ENCODE data around the gene ACLY.

ACLY gene

GRCh38 chr17:41905172-41905571 is 13.6 kb downstream of the ACLY start:
- H3K4me3 ChIP-seq (ENCODE audit: low read depth, low read length): no peak overlapping the region
- TF ChIP-seq CTCF (IDR thresholded peaks at IDR 0.05; ENCODE audit: low read depth, low read length): no peak
- no peak for DNase-seq (ENCODE audit: low read depth, low spot score)
- in situ Hi-C loops (cut with HindIII; ENCODE audit: low sequenced_read_pairs): no loop called here

GRCh38 chr17:41904242-41904841 is 14.4 kb downstream of the ACLY start:
- no peak for TF ChIP-seq CTCF (IDR thresholded peaks at IDR 0.05; ENCODE audit: low read depth, low read length)
- H3K4me3 ChIP-seq (ENCODE audit: low read depth, low read length): no peak overlapping the region
- DNase-seq (ENCODE audit: low read depth, low spot score): no peak
- in situ Hi-C loops (cut with HindIII; ENCODE audit: low sequenced_read_pairs): no loop called here

- in situ Hi-C loops (cut with HindIII; ENCODE audit: low sequenced_read_pairs): no loop called here
- no peak for TF ChIP-seq CTCF (IDR thresholded peaks at IDR 0.05; ENCODE audit: low read depth, low read length)
Observed at GRCh38 chr17:41901646-41902045, 17.1 kb downstream of the ACLY start.

GRCh38 chr17:41896726-41897125 is 22.0 kb downstream of the ACLY start:
- no peak for TF ChIP-seq CTCF (IDR thresholded peaks at IDR 0.05; ENCODE audit: low read depth, low read length)
- in situ Hi-C loops (cut with HindIII; ENCODE audit: low sequenced_read_pairs): no loop called here

More at GRCh38 chr17:41901646-41902045, 17.1 kb downstream of the ACLY start:
- DNase-seq (ENCODE audit: low read depth, low spot score): no peak
- H3K4me3 ChIP-seq (ENCODE audit: low read depth, low read length): no peak overlapping the region

GRCh38 chr17:41895617-41896016 is 23.1 kb downstream of the ACLY start:
- no peak overlapping the region for H3K4me3 ChIP-seq (ENCODE audit: low read depth, low read length)
- DNase-seq (ENCODE audit: low read depth, low spot score): peak; percentile 19
- no peak for TF ChIP-seq CTCF (IDR thresholded peaks at IDR 0.05; ENCODE audit: low read depth, low read length)
- in situ Hi-C loops (cut with HindIII; ENCODE audit: low sequenced_read_pairs): no loop called here

More at GRCh38 chr17:41896726-41897125, 22.0 kb downstream of the ACLY start:
- DNase-seq (ENCODE audit: low read depth, low spot score): no peak
- H3K4me3 ChIP-seq (ENCODE audit: low read depth, low read length): no peak overlapping the region

GRCh38 chr17:41894791-41895331 is 23.9 kb downstream of the ACLY start:
- in situ Hi-C loops (cut with HindIII; ENCODE audit: low sequenced_read_pairs): no loop called here
- H3K4me3 ChIP-seq (ENCODE audit: low read depth, low read length): no peak overlapping the region
- TF ChIP-seq CTCF (IDR thresholded peaks at IDR 0.05; ENCODE audit: low read depth, low read length): no peak
- peak; percentile 88 for DNase-seq (ENCODE audit: low read depth, low spot score)

Measured in astrocyte of the spinal cord (primary cell).